Stimulated activated naive CD8-positive, alpha-beta T cell treated with anti-CD3 and anti-CD28 coated beads, Interleukin-15, Interleukin-2, amounts not matched to agents 100 ng/mL and 50 ng/mL, for 24 hours (primary cell): ENCODE results near the gene QKI.

Experiments
- H3K27ac Mint-ChIP-seq: one replicate; pipeline ENCODE4 v1.8.0; 2021; ENCODE audit warnings: mild to moderate bottlenecking, mixed read lengths
- H3K27me3 Mint-ChIP-seq: one replicate; pipeline ENCODE4 v1.8.0; 2021; ENCODE audit warnings: mixed read lengths
- H3K36me3 Mint-ChIP-seq: one replicate; pipeline ENCODE4 v1.8.0; 2021; ENCODE audit warnings: low read depth, mixed read lengths
- H3K4me1 Mint-ChIP-seq: one replicate; pipeline ENCODE4 v1.8.0; 2021; ENCODE audit warnings: low read depth, mixed read lengths
- H3K4me3 Mint-ChIP-seq: one replicate; pipeline ENCODE4 v1.8.0; 2021; ENCODE audit warnings: mild to moderate bottlenecking, mixed read lengths
- H3K9me3 Mint-ChIP-seq: one replicate; pipeline ENCODE4 v1.8.0; 2021; ENCODE audit warnings: mixed read lengths

Gene QKI

DNA sequence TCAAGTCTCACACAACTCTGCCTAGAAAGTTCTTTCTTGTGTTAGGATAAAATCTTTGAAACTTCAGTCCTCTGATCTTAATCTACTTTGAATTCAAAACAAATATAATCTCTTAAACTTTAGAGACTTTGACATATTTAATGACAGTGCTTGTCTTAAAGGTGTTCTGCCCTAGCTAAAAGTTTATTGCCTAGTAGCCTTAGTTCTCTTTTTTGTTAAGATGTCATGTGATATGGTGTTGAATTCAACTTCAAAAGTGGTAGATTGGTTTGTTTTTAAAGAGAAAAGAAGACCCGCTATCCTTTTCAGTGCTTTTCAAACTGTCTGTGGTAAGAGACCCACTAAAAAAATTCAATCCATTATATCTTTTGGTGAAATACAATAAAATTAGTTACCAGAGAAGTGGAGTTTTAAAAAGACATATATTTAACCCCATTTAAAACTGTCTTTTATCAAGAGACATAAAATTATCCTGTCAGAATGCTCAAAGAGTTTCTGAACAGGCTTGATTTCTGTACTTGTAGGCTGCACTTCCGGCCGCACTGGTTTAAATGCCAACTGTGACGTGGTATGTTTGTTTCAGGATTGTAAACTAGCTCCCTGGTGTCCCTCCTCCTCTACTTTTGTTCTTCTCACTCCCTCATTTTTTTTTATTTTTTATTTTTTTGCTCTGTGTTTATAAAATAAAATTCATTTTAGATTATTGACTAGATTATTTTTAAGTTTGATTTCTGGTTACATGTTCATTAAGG lies 76.5 kb downstream of the QKI start:
- Mint-ChIP-seq H3K27me3 (no peaks in the 10 kb centered on the region), H3K36me3 (peaks cover 9% of the 10 kb centered on the region), H3K27ac (peak overlapping the region; percentile 12), H3K9me3 (no peaks in the 10 kb centered on the region), H3K4me3 (peak overlapping the region; percentile 4), H3K4me1 (peaks cover 61% of the 10 kb centered on the region)

DNA sequence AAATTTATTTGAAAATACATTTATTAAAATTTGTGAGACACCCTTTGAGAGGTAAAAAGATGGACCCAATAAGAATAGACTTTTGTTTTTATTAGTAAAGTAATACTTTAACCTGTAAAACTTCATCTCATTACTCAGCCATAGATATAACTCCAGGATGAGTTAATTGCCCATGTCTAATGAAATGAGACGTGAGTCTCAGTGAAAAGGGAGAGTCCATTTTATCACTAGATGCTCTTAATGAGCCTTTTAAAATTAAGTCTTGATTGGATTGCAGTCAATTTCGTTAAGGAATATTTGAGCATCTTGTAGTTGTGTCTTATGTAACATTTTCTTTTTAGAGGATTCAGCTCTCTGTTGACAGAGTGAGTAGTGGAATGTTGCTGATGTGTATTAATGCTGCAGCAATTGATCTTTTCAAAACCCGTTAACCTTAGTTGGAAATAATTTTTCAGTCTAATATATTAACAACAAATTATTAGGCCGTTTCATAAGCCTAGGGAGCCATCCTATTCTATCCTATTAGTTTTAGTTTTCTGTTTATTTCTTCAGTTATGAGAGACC lies 77.3 kb downstream of the QKI start:
- H3K9me3 Mint-ChIP-seq = no peaks in the 10 kb centered on the region
- peaks cover 9% of the 10 kb centered on the region for H3K36me3 Mint-ChIP-seq
- no peak overlapping the region for H3K4me3 Mint-ChIP-seq
- no peaks in the 10 kb centered on the region for H3K27me3 Mint-ChIP-seq
- no peak overlapping the region for H3K27ac Mint-ChIP-seq
- H3K4me1 Mint-ChIP-seq = peaks cover 62% of the 10 kb centered on the region

DNA sequence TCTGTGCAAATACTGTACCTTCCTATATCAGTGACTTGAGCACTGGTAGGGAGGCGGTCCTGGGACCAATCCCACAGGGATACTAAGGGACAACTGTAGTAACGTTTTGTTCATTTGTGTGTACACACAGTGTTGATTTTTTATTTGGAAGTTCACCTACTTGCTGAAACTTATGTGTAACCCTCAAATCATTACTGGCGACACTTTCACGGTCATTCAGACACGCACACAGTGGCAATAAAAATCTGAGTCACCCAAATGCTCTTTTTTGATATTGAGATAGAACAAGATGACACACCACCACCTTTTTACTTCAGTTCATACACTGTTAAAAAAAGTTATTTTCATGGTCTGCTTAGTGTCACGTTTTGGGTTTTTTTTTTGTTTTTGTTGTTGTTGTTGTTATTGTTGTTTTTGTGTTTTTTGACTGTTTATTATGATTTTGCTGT lies 79.8 kb downstream of the QKI start:
- Mint-ChIP-seq H3K36me3 (peaks cover 18% of the 10 kb centered on the region), H3K9me3 (peaks cover 7% of the 10 kb centered on the region), H3K27ac (no peak overlapping the region), H3K4me3 (no peak overlapping the region), H3K27me3 (no peaks in the 10 kb centered on the region), H3K4me1 (peaks cover 47% of the 10 kb centered on the region)

DNA sequence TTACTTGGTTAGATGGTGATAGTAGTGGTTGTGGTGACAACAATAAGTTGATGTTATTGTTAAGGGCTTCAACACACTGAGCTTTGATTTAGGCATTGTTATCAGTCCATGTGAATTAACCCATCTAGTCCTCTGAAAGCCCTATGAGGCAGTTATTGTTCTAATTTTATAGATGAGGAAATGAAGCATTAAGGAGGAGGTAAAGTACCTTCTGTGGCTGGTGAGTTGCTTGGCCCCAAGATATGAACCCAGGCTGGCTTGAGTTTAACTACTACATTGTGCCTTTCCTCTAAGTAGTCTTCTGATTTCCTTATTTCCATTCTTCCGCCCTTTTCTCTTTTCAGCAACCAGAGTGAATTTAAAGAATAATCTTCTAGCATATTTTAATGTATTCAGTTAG lies 81.7 kb downstream of the QKI start:
- peaks cover 35% of the 10 kb centered on the region for H3K4me1 Mint-ChIP-seq
- H3K9me3 Mint-ChIP-seq = peaks cover 13% of the 10 kb centered on the region
- H3K27me3 Mint-ChIP-seq = no peaks in the 10 kb centered on the region
- H3K36me3 Mint-ChIP-seq = peaks cover 16% of the 10 kb centered on the region
- no peak overlapping the region for H3K27ac Mint-ChIP-seq
- H3K4me3 Mint-ChIP-seq = no peak overlapping the region

DNA sequence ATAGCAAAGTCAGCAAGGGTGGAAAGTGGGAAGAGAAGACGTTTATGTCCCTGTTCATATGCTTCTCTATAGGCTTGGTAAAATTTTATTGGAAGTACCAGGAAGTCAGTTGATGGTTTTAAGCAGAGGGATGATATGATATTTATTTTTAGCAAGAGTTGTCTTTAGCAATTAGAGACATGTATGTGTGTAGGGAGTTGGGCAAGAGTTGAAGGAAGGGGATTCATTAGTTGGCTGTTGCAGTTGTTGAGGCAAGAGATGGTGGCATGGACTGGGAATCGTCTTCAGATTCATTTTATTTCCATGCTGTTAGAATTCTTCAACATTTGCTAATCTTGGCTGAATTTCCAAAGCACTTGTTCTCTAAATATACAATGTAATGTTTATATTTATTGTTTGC lies 85.6 kb downstream of the QKI start:
- peaks cover 31% of the 10 kb centered on the region for H3K4me1 Mint-ChIP-seq
- H3K9me3 Mint-ChIP-seq = peaks cover 13% of the 10 kb centered on the region
- no peak overlapping the region for H3K27ac Mint-ChIP-seq
- H3K4me3 Mint-ChIP-seq = no peak overlapping the region
- H3K27me3 Mint-ChIP-seq = no peaks in the 10 kb centered on the region
- peaks cover 37% of the 10 kb centered on the region for H3K36me3 Mint-ChIP-seq

DNA sequence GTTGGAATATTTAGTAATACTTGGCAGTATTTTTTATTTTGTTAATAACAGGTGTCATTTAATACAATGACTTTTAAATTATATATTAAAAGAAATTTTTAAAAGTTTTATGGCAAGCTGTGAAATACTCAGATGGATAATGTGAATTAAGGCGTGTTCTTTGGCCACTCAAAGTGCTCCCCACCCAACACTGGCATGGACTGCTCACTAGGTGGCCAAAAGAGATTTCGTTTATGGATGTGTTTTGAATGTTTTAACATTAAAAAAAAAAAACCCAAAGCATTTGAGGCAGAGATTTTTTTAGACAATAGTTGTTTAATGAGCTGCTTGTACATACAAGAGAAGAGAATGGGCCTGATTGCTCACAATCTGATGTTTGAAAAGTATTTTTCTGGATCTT lies 86.5 kb downstream of the QKI start:
- Mint-ChIP-seq H3K27me3 (no peaks in the 10 kb centered on the region), H3K36me3 (peaks cover 44% of the 10 kb centered on the region), H3K27ac (no peak overlapping the region), H3K9me3 (peaks cover 18% of the 10 kb centered on the region), H3K4me3 (no peak overlapping the region), H3K4me1 (peaks cover 30% of the 10 kb centered on the region)

DNA sequence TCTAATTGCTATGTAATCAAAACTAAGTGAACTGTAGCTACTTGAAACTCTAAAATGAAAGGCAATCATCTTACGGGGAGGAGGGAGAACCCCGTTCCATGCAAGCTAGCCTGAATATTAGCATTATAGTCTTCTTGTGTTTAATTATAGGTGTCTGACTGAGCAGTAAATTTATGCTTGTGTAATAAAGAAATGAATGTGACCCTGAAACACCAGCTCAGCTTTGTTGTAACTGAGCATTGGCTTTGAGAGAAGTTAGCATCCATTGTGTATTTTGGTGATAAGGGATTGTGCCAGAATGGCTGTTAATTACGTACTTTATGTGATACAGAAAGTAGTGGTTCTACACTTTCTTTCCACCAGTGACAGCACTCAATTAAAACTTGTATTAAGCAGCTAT lies 86.9 kb downstream of the QKI start:
- H3K27ac Mint-ChIP-seq = no peak overlapping the region
- no peaks in the 10 kb centered on the region for H3K27me3 Mint-ChIP-seq
- peaks cover 21% of the 10 kb centered on the region for H3K9me3 Mint-ChIP-seq
- peaks cover 26% of the 10 kb centered on the region for H3K4me1 Mint-ChIP-seq
- H3K36me3 Mint-ChIP-seq = peaks cover 46% of the 10 kb centered on the region
- no peak overlapping the region for H3K4me3 Mint-ChIP-seq

DNA sequence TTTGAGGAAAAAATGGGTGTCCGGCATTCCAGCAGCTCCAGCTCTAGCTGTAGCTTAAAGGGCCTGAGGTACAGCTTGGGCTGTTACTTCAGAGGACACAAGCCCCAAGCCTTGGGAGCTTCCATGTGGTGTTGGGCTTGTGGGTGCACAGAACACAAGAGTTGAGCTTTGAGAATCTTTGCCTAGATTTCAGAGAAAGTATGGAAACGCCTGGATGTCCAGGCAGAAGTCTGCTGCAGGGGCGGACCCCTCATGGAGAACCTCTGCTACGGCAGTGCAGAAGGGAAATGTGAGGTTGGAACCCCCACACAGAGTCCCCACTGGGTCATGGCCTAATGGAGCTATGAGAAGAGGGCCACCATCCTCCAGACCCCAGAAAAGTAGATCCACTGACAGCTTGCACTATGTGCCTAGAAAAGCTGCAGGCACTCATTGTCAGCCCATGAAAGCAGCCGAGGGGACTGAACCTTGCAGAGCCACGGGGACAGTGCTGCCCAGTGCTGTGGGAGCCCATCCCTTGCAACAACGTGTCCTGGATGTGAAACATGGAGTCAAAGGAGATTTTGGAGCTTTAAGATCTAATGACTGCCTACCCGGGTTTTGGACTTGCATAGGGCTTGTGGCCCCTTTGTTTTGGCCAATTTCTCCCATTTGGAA lies 90.6 kb downstream of the QKI start:
- peaks cover 49% of the 10 kb centered on the region for H3K36me3 Mint-ChIP-seq
- H3K27ac Mint-ChIP-seq = no peak overlapping the region
- peaks cover 24% of the 10 kb centered on the region for H3K9me3 Mint-ChIP-seq
- peaks cover 10% of the 10 kb centered on the region for H3K4me1 Mint-ChIP-seq
- no peaks in the 10 kb centered on the region for H3K27me3 Mint-ChIP-seq
- no peak overlapping the region for H3K4me3 Mint-ChIP-seq

DNA sequence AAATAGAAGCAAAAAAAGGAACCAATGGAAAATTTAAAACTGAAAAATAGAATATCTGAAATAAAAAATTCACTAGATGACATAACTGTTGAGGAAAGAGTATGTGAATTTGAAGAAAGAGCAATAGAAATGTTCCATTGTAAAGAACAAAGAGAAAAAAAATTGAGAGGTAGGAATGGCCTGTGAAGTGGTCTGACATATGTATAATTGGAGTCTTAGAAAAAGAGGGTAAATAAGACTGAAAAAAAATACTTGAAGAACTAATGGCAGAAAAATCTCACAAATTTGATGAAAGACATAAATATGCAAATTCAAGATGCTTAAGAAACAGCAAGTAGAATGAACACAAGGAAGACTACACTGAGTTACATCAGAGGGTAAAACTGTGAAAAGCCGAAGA lies 93.4 kb downstream of the QKI start:
- no peak overlapping the region for H3K4me3 Mint-ChIP-seq
- peaks cover 45% of the 10 kb centered on the region for H3K36me3 Mint-ChIP-seq
- H3K27me3 Mint-ChIP-seq = no peaks in the 10 kb centered on the region
- H3K27ac Mint-ChIP-seq = no peak overlapping the region
- peaks cover 24% of the 10 kb centered on the region for H3K9me3 Mint-ChIP-seq
- peaks cover 5% of the 10 kb centered on the region for H3K4me1 Mint-ChIP-seq

DNA sequence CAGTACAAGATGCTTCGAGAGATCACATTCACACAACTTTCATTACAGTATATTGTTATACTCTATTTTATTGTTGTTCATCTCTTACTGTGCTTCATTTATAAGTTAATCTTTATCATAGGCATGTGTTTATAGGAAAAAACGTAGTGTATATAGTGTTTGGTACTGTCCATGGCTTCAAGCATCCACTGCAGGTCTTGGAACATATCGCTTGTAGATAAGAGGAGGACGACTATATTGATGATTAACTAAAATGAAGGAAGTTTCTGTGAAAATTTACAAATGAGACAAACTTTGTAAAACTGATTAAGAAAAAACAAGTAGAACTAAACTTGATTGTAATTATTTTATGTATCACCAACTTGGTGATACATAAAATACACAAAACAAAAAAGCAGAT lies 98.5 kb downstream of the QKI start:
- Mint-ChIP-seq H3K4me1 (peaks cover 19% of the 10 kb centered on the region), H3K4me3 (no peak overlapping the region), H3K27ac (no peak overlapping the region), H3K9me3 (peaks cover 3% of the 10 kb centered on the region), H3K36me3 (peaks cover 13% of the 10 kb centered on the region), H3K27me3 (no peaks in the 10 kb centered on the region)

DNA sequence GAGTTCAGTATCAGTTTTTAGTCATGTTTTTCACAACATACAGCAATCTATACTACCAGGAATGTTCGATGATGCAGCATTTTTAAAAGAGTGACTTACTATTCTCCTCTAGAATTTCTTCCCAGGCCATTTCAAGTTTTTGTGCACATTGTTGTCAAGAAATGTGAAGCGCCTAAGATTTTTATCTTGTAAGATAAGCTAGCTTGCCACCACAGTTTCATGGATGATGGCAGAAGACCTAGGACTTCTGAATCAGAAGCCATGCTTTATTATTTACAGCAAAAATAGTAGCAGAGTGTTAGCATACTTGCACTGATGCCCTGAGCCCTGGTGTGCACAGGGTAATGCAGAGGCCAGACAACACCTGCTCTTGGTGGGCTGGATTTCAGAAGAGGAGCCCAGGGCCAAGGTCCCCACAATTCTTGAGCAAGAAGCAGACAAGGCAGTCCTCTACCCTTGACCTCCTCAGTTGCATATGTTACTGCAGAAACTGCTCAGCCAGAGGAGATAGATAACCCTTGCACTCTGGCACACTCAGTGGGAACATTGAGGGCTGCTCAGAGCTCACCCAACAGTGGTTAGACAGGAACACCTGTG lies 99.2 kb downstream of the QKI start:
- peaks cover 13% of the 10 kb centered on the region for H3K36me3 Mint-ChIP-seq
- H3K4me1 Mint-ChIP-seq = peaks cover 26% of the 10 kb centered on the region
- no peak overlapping the region for H3K4me3 Mint-ChIP-seq
- H3K27ac Mint-ChIP-seq = no peak overlapping the region
- no peaks in the 10 kb centered on the region for H3K27me3 Mint-ChIP-seq
- H3K9me3 Mint-ChIP-seq = no peaks in the 10 kb centered on the region

DNA sequence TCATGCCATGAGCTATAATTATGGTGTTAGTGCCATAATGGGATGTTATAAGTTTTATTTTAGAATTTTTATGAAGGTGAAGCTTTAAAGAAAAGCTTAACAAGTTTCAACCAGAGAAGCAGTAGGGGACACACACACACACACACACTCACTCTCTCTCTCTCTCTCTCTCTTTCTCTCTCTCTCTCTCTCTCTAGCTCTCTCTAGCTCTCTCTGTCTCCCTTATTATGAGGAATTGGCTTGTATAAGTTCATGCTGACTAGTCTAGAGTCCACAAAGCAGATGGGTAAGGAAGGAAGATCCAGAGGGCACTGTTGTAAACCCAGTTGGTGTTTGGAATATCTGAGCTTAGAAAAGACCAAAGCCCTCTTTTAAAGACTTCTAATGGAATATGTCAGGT lies 102.4 kb downstream of the QKI start:
- Mint-ChIP-seq H3K4me3 (no peak overlapping the region), H3K27ac (no peak overlapping the region), H3K4me1 (peaks cover 46% of the 10 kb centered on the region), H3K27me3 (no peaks in the 10 kb centered on the region), H3K36me3 (peaks cover 13% of the 10 kb centered on the region), H3K9me3 (no peaks in the 10 kb centered on the region)

DNA sequence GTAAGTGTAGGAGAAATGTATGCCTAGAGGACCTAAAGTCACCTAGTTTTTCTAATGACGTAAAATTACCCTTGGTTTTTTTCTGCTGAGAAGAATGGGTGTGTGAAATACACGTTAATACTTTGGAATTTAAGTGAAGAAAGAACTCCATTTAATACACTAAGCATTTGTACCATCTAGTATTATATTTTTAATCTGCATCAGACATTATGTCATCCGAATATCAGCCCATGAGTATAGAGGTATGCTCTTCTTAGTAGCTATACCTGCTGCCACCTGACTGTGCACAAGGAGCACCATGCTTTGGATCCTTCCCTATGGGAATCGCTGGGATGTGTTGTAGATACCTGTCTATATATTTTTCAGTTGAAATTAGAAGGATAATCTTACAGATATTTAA lies 106.4 kb downstream of the QKI start:
- Mint-ChIP-seq H3K27ac (no peak overlapping the region), H3K4me1 (peaks cover 49% of the 10 kb centered on the region), H3K27me3 (no peaks in the 10 kb centered on the region), H3K9me3 (no peaks in the 10 kb centered on the region), H3K4me3 (no peak overlapping the region), H3K36me3 (peaks cover 17% of the 10 kb centered on the region)

DNA sequence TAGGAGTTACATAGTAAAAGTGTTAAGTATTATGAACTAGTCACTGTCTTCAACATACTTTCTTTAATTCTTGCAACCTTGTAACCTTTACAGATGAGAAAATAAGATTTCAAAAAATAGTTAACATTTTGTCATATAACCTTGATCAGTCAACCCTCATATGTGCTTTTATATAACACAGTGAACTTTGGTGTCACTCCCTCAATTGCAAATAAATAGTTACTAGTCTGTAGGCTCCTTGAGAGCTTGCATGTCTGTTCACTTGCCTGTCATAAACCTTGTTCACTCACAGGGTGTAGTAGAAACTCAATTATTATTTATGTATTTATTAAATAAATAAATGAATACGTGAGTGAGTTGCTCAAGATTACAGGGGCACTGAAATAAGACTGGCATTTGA lies 107.5 kb downstream of the QKI start:
- peaks cover 49% of the 10 kb centered on the region for H3K4me1 Mint-ChIP-seq
- H3K27ac Mint-ChIP-seq = no peak overlapping the region

DNA sequence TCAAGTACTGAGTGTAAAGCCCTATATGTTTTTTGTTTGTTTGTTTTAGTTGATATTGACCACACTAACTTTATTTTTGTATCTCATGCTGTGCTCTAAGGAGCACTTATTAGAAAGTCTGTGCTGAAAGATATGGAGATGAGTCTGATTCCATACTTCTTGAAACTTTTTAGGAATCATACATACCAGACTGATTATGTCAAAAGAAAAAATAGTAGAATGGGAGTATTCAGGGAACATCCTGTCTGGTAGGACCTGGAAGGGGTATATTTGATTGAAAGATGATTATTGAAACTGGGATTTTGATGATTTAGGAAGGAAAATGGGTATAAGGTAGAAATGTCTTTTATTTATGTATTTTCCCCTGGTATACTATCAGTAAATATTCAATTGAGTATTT lies 111.4 kb downstream of the QKI start:
- no peaks in the 10 kb centered on the region for H3K27me3 Mint-ChIP-seq
- H3K9me3 Mint-ChIP-seq = no peaks in the 10 kb centered on the region
- no peak overlapping the region for H3K4me3 Mint-ChIP-seq
- peaks cover 49% of the 10 kb centered on the region for H3K4me1 Mint-ChIP-seq
- no peak overlapping the region for H3K27ac Mint-ChIP-seq
- peaks cover 8% of the 10 kb centered on the region for H3K36me3 Mint-ChIP-seq

More for the DNA sequence above, 107.5 kb downstream of the QKI start:
- H3K27me3 Mint-ChIP-seq = no peaks in the 10 kb centered on the region
- H3K36me3 Mint-ChIP-seq = peaks cover 14% of the 10 kb centered on the region
- no peaks in the 10 kb centered on the region for H3K9me3 Mint-ChIP-seq
- H3K4me3 Mint-ChIP-seq = no peak overlapping the region
